Naive B cell (primary cell): ENCODE data around the gene BEX1. TPM values are rescaled to one million over a fixed set of nuclear protein-coding genes. Genes with fewer than 3 reads are reported as not detected.
"Not testable (repeated sequence)": the region's sequence is repeated elsewhere in the genome, so short reads cannot be mapped to it uniquely, and the experiment has no call there.

Experiments
- ATAC-seq, 2 donors: fragments of 150-1000 bp; cut with Tn5 transposase; 2 replicates each; pipeline ENCODE4 v1.10.0; 2021; ENCODE audit warnings: low read depth in 2 of 2, mild to moderate bottlenecking in 2 of 2, moderate library complexity in 2 of 2
- DNase-seq: peaks from one replicate; pipeline ENCODE4 v3.0.0; 2022
- H3K27ac Mint-ChIP-seq, 6 donors: one replicate each; pipeline ENCODE4 v1.8.0; 2020 to 2022; ENCODE audit warnings: mild to moderate bottlenecking in 6 of 6, mixed read lengths in 6 of 6, moderate library complexity in 5 of 6, inconsistent platforms in 2 of 6
- H3K27me3 Mint-ChIP-seq, 3 donors: one replicate each; pipeline ENCODE4 v1.8.0; 2021 to 2022; ENCODE audit warnings: mixed read lengths in 3 of 3, mild to moderate bottlenecking in 1 of 3
- H3K36me3 Mint-ChIP-seq, 2 donors: one replicate each; pipeline ENCODE4 v1.8.0; 2020 to 2022; ENCODE audit warnings: mixed read lengths in 2 of 2, inconsistent platforms in 1 of 2, mild to moderate bottlenecking in 1 of 2
- H3K4me1 Mint-ChIP-seq, 3 donors: one replicate each; pipeline ENCODE4 v1.8.0; 2020 to 2022; ENCODE audit warnings: mixed read lengths in 3 of 3, inconsistent platforms in 1 of 3, mild to moderate bottlenecking in 1 of 3, moderate library complexity in 1 of 3
- H3K4me3 Mint-ChIP-seq, 8 donors: one replicate each; pipeline ENCODE4 v1.8.0; 2020 to 2022; ENCODE audit warnings: mild to moderate bottlenecking in 8 of 8, mixed read lengths in 8 of 8, moderate library complexity in 8 of 8, inconsistent platforms in 2 of 8
- H3K9me3 Mint-ChIP-seq, 7 donors: one replicate each; pipeline ENCODE4 v1.8.0; 2020 to 2022; ENCODE audit warnings: mixed read lengths in 7 of 7, mild to moderate bottlenecking in 5 of 7, inconsistent platforms in 2 of 7, moderate library complexity in 1 of 7
- polyA plus RNA-seq, 6 donors: library from polyadenylated mRNA; unstranded; fragments of 300-500 nt; fragmentation: Illumina TruSeq; gene quantifications; one replicate each; pipeline ENCODE4 v1.2.3, GENCODE V29; 2021; ENCODE audit warnings: low read depth in 6 of 6

The BEX1 gene
- 1 to 10 TPM in 2 of 6 donors, under 1 TPM in 1, not detected in 3; 0.45 to 1.1 (median 1.0) TPM for polyA plus RNA-seq

DNA sequence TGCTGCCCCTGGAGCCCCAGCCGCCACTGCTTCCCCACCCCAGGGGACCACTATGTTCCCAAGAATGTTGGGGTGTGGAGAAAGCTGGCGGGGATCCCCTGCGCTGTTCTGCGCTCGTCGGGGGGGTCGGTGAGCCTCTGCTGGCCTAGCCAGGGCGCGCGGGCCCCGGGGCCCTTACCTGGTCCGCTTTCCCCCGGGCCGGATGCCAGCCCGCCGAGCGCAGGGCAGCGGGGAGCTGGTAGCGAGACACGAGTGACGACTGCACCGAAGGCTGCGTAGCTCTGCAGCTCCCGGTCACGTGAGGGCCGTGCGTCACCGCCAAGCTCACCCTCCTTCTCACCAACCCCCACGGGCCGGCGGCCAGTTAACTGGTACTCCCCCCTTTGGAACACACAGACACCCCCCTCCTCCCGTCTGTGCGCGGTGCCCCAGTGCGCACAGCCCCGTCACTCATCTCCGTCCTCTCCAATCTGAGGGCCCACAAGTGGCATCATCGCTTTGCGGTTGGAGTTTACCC, at the start of gene BEX1:
BEX1 (minus strand) TSS at position 254 of the 517 bp plus-strand sequence. CDS start 897 bp downstream, outside the sequence.
- peak; percentile 45 to 55 for ATAC-seq
- Mint-ChIP-seq H3K9me3 (peaks cover 0 to 13% (median 0%) of the 10 kb centered on the region in 7 donors), H3K4me1 (peaks cover 3 to 5% (median 4%) of the 10 kb centered on the region in 3 donors), H3K27ac (no peak within 1 kb of the TSS), H3K4me3 (peak within 1 kb of the TSS in 6 of 8 donors; percentile 37 to 74 (median 58)), H3K27me3 (peaks cover 6 to 28% (median 22%) of the 10 kb centered on the region in 3 donors), H3K36me3 (no peaks in the 10 kb centered on the region)
- no peak for DNase-seq

GRCh38 chrX:103109497-103109896, 45.5 kb upstream of the BEX1 start:
- not testable (repeated sequence) for DNase-seq, H3K4me1 Mint-ChIP-seq, ATAC-seq, H3K4me3 Mint-ChIP-seq, H3K36me3 Mint-ChIP-seq, H3K27ac Mint-ChIP-seq, H3K27me3 Mint-ChIP-seq
- H3K9me3 Mint-ChIP-seq = peaks cover 3 to 33% (median 22%) of the 10 kb centered on the region in 7 donors

- Mint-ChIP-seq H3K9me3 (peaks cover 3 to 33% (median 20%) of the 10 kb centered on the region in 7 donors), H3K36me3 (no peaks in the 10 kb centered on the region), H3K4me1 (no peaks in the 10 kb centered on the region), H3K27ac (no peak overlapping the region), H3K27me3 (no peaks in the 10 kb centered on the region), H3K4me3 (no peak overlapping the region)
- ATAC-seq = no peak
- DNase-seq = no peak
Observed at GRCh38 chrX:103107836-103108235, 43.9 kb upstream of the BEX1 start.

DNA sequence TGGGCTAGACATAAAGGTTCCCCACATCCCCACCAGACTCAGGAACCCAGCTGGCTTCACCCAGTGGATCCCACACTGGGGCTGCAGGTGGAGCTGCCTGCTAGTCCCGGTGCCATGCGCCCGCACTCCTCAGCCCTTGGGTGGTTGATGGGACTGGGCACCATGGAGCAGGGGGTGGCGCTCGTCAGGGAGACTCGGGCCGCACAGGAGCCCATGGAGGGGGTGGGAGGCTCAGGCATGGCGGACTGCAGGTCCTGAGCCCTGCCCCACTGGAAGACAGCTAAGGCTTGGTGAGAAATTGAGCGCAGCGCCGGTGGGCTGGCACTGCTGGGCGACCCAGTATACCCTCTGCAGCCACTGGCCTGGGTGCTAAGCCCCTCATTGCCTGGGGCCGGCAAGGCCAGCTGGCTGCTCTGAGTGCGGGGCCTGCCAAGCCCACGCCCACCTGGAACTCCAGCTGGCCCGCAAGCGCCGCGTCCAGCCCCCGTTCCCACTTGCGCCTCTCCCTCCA, 43.3 kb upstream of the BEX1 start:
- H3K4me1 Mint-ChIP-seq, H3K36me3 Mint-ChIP-seq, DNase-seq, ATAC-seq, H3K4me3 Mint-ChIP-seq, H3K27me3 Mint-ChIP-seq, H3K27ac Mint-ChIP-seq: not testable (repeated sequence)
- peaks cover 3 to 33% (median 20%) of the 10 kb centered on the region in 7 donors for H3K9me3 Mint-ChIP-seq

DNA sequence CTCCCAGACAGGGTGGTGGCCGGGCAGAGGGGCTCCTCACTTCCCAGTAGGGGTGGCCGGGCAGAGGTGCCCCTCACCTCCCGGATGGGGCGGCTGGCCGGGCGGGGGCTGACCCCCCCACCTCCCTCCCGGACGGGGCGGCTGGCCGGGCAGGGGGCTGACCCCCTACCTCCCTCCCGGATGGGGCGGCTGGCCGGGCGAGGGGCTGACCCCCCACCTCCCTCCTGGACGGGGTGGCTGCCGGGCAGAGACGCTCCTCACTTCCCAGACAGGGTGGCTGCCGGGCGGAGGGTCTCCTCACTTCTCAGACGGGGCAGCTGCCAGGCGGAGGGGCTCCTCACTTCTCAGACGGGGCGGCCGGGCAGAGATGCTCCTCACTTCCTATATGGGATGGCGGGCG, 40.4 kb upstream of the BEX1 start:
- not testable (repeated sequence) for H3K27me3 Mint-ChIP-seq, DNase-seq, H3K4me3 Mint-ChIP-seq, ATAC-seq, H3K36me3 Mint-ChIP-seq, H3K4me1 Mint-ChIP-seq, H3K27ac Mint-ChIP-seq
- H3K9me3 Mint-ChIP-seq = peaks cover 3 to 19% (median 14%) of the 10 kb centered on the region in 7 donors

DNA sequence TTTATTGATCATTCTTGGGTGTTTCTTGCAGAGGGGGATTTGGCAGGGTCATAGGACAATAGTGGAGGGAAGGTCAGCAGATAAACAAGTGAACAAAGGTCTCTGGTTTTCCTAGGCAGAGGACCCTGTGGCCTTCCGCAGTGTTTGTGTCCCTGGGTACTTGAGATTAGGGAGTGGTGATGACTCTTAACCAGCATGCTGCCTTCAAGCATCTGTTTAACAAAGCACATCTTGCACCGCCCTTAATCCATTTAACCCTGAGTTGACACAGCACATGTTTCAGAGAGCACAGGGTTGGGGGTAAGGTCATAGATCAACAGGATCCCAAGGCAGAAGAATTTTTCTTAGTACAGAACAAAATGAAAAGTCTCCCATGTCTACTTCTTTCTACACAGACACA, 39.9 kb upstream of the BEX1 start:
- not testable (repeated sequence) for H3K36me3 Mint-ChIP-seq, H3K4me1 Mint-ChIP-seq, DNase-seq, H3K27ac Mint-ChIP-seq, H3K27me3 Mint-ChIP-seq, ATAC-seq, H3K4me3 Mint-ChIP-seq
- H3K9me3 Mint-ChIP-seq = peaks cover 0 to 14% (median 10%) of the 10 kb centered on the region in 7 donors

DNA sequence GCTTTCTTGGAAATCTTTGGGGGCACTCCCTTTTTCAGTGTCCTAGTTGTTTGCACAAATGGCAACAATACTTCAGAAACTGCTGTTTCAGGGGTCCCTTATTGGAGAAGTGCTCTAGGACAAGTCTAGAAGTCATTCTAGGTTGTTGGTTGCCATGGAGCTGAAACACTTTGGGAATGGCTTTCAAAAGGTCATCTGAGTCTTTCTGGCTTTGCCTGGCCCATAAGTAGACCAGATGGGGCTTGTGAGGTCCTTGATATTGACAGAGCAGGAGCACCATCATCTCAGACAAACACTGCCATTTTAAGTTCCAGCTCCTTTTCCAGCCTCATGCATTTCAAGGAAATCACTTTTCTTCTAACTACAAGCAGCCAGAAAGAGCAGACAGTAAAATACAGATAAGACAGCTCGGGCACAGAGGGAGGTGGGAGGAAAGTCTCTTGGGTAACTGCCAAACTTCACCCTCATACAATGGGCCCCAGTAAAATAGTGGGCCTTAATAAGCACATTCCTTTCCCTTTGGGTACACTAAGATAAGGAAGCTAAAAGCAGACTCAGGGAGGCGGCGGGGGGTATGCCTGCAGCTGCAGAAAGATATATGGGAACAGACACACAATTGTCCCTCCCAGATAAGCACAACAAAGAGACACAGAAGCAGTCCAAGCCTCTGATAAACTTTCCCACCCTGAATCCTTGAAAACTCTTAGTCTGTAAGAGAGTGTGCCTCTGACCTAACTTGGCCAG, 37.5 kb upstream of the BEX1 start:
- Mint-ChIP-seq H3K36me3 (no peaks in the 10 kb centered on the region), H3K9me3 (peaks cover 0 to 6% (median 4%) of the 10 kb centered on the region in 7 donors), H3K4me3 (no peak overlapping the region), H3K27me3 (no peaks in the 10 kb centered on the region), H3K4me1 (no peaks in the 10 kb centered on the region), H3K27ac (no peak overlapping the region)
- DNase-seq = no peak
- ATAC-seq = no peak

GRCh38 chrX:103100484-103100883, 36.5 kb upstream of the BEX1 start:
- Mint-ChIP-seq H3K36me3 (no peaks in the 10 kb centered on the region), H3K4me3 (no peak overlapping the region), H3K4me1 (no peaks in the 10 kb centered on the region), H3K27me3 (no peaks in the 10 kb centered on the region), H3K27ac (no peak overlapping the region), H3K9me3 (peaks cover 0 to 4% (median 0%) of the 10 kb centered on the region in 7 donors)
- no peak for ATAC-seq
- DNase-seq = no peak

- DNase-seq (no peak), ATAC-seq (no peak)
- Mint-ChIP-seq H3K4me3 (no peak overlapping the region), H3K27ac (no peak overlapping the region), H3K4me1 (no peaks in the 10 kb centered on the region), H3K27me3 (no peaks in the 10 kb centered on the region), H3K9me3 (peaks cover 0 to 4% (median 0%) of the 10 kb centered on the region in 7 donors), H3K36me3 (no peaks in the 10 kb centered on the region)
Observed at GRCh38 chrX:103099691-103100090, 35.7 kb upstream of the BEX1 start.

GRCh38 chrX:103098488-103098887, 34.5 kb upstream of the BEX1 start:
- Mint-ChIP-seq H3K27me3 (no peaks in the 10 kb centered on the region), H3K4me1 (no peaks in the 10 kb centered on the region), H3K27ac (no peak overlapping the region), H3K4me3 (no peak overlapping the region), H3K9me3 (peaks cover 0 to 4% (median 0%) of the 10 kb centered on the region in 7 donors), H3K36me3 (no peaks in the 10 kb centered on the region)
- DNase-seq = no peak
- ATAC-seq = no peak

GRCh38 chrX:103092942-103093341, 29.0 kb upstream of the BEX1 start, which contains the start of gene NXF3:
TSS of gene NXF3 (minus strand) at chrX:103093143. CDS start at chrX:103093023, 120 bp downstream.
- H3K36me3 Mint-ChIP-seq = no peaks in the 10 kb centered on the region
- ATAC-seq = no peak
- H3K4me3 Mint-ChIP-seq = peak within 1 kb of the TSS in 1 of 8 donors; percentile 29
- H3K9me3 Mint-ChIP-seq = no peaks in the 10 kb centered on the region
- no peaks in the 10 kb centered on the region for H3K27me3 Mint-ChIP-seq
- no peaks in the 10 kb centered on the region for H3K4me1 Mint-ChIP-seq
- H3K27ac Mint-ChIP-seq = no peak within 1 kb of the TSS
- no peak for DNase-seq

DNA sequence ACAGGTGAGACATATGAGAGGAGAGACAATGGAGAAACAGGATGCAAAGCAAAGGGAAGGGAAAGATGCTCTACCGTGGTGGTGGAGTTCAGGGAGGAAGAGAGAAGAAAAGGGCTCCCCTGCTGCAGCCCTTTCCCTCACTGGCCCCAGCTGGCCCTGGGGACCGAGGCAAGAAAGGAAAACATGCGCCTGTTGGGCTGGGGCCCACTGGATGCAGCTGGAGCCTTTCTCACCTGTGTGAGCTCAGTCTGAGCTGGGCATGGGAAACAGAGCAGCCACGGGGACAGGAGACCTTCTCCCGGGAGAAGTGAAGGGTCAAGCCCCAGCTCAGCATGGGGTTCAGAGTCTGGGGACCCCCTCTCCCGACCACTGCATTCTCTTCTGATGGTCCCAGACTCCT, 17.1 kb upstream of the BEX1 start:
- peaks cover 0 to 2% (median 0%) of the 10 kb centered on the region in 7 donors for H3K9me3 Mint-ChIP-seq
- no peaks in the 10 kb centered on the region for H3K36me3 Mint-ChIP-seq
- H3K4me3 Mint-ChIP-seq = no peak overlapping the region
- DNase-seq (no peak), ATAC-seq (no peak)
- H3K27me3 Mint-ChIP-seq = peaks cover 0 to 16% (median 0%) of the 10 kb centered on the region in 3 donors
- no peaks in the 10 kb centered on the region for H3K4me1 Mint-ChIP-seq
- H3K27ac Mint-ChIP-seq = no peak overlapping the region

GRCh38 chrX:103073467-103073866, 9.5 kb upstream of the BEX1 start:
- Mint-ChIP-seq H3K9me3 (peaks cover 0 to 9% (median 0%) of the 10 kb centered on the region in 7 donors), H3K36me3 (peaks cover 0 to 4% of the 10 kb centered on the region in 2 donors), H3K4me1 (no peaks in the 10 kb centered on the region), H3K27me3 (peaks cover 0 to 4% (median 0%) of the 10 kb centered on the region in 3 donors), H3K27ac (no peak overlapping the region), H3K4me3 (no peak overlapping the region)
- ATAC-seq (no peak), DNase-seq (no peak)

GRCh38 chrX:103066606-103067005, 2.6 kb upstream of the BEX1 start:
- Mint-ChIP-seq H3K4me3 (no peak overlapping the region), H3K27ac (no peak overlapping the region), H3K36me3 (peaks cover 0 to 4% of the 10 kb centered on the region in 2 donors), H3K4me1 (peaks cover 3 to 5% (median 4%) of the 10 kb centered on the region in 3 donors), H3K9me3 (peaks cover 0 to 13% (median 2%) of the 10 kb centered on the region in 7 donors), H3K27me3 (peaks cover 10 to 28% (median 22%) of the 10 kb centered on the region in 3 donors)
- ATAC-seq (no peak), DNase-seq (no peak)
